ENCODE data around the gene PPM1F.
"Not testable (repeated sequence)": the region's sequence is repeated elsewhere in the genome, so short reads cannot be mapped to it uniquely, and the experiment has no call there.

The PPM1F gene

GRCh38 chr22:21881841-21882753, 70.6 kb downstream of the PPM1F start:
- DNase-seq: no peak

GRCh38 chr22:21876486-21877176, 76.0 kb downstream of the PPM1F start:
- DNase-seq: no peak

- not testable (repeated sequence) for DNase-seq
These were observed 77.7 kb downstream of the PPM1F start for GRCh38 chr22:21874953-21875352.

GRCh38 chr22:21873619-21874018, 79.0 kb downstream of the PPM1F start:
- DNase-seq: no peak

- not testable (repeated sequence) for DNase-seq
These were observed 79.9 kb downstream of the PPM1F start for GRCh38 chr22:21872741-21873140.
